Islet precursor cell (in vitro differentiated cells): ENCODE measurements around the gene KLF13.

ENCODE experiments used
- DNase-seq: peaks from one replicate; pipeline ENCODE4 v3.0.0-alpha.2; 2018

KLF13 gene

GRCh38 chr15:31333820-31334219 lies 7.2 kb downstream of the KLF13 start:
- no peak for DNase-seq

DNA sequence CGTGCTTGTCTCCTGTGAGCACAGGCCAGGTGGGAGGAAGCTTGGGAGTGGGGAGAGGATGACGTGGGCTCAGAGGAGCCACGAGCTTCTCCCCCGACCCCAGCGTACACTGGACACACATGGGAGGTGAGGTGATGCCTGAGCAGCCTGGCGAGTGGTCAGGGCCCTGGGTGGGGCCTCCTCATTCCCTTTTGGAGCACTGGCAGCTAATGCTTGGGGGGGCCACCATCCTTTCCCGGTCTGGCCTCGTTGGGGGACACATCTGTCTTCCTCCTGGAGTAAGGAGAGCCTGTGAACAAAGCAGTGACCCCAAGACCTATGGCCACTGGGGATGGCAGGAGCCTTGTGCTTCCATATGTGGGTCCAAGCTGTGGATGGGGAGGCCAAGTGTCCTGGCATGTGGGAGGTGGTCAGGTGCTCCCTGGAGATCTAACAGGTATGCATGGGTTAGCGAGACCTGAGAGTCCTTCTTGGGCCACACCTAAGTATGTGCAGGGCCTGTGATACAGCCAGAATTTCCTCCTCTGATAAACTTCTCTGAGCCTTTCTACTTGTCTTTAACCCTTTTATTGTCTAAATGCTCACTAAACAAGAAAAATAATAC lies 9.5 kb downstream of the KLF13 start:
- DNase-seq: no peak

DNA sequence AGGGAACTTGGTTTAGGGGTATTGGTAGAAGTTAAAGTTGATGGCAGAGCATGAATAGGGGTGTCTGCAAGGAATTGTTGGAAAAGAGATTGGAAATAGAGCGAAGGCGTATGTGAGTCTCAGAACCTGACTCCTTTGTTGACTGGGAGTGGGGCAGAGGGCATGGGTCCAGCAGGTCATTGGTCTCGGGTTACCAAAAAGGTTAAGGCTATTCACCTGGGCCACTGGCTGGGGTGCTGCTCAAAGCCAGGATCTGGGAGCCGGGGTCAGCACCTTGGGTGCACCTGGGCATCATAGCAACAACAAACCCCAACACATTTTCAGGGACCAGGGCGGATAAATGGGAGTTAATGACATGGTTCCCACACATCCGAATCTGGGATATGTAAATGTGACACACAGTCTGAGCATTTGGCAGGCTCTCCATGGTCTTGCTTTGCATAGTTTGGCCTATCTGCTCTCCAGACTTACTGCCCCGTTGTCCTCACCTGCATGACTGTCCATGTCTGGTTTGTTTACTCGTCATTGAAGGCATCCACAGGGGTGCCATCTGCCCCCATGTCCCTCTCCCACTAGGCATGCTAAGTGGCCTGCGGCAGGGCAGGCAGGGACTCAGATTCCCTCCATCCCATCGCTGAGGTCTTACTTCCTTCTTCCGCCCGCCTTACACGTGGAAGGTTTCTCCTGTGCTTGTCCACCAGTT lies 10.1 kb downstream of the KLF13 start:
- no peak for DNase-seq

DNA sequence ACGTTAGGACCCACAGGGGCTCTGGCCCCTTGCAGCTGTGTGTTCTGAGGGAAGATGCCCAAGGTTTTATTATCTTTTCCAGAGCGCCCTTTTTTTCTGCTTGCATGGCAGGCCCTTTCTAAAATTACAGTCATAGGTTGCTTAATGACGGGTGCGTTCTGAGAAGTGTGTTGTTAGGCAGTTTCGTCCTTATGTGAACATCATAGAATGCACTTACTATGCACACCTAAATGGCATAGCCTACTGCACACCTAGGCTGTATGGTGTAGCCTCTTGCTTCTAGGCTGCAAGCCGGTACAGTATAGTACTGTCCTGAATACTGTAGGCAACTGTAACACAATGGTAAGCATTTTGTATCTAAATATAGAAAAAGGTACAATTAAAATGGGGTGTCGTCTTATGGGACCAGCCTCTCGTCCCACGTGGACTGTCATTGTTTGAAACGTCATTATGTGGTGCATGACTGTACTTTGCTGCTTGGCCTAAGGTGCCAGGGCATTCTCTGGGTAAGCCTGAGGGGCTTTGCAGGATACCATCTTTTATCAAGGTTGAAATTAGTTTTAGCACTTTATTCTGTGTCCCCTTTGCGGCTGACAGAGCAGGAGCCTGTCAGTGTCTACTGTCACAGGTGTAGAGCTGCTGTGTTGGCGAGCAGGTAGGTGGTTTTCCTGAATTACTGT lies 10.9 kb downstream of the KLF13 start:
- DNase-seq: no peak

DNA sequence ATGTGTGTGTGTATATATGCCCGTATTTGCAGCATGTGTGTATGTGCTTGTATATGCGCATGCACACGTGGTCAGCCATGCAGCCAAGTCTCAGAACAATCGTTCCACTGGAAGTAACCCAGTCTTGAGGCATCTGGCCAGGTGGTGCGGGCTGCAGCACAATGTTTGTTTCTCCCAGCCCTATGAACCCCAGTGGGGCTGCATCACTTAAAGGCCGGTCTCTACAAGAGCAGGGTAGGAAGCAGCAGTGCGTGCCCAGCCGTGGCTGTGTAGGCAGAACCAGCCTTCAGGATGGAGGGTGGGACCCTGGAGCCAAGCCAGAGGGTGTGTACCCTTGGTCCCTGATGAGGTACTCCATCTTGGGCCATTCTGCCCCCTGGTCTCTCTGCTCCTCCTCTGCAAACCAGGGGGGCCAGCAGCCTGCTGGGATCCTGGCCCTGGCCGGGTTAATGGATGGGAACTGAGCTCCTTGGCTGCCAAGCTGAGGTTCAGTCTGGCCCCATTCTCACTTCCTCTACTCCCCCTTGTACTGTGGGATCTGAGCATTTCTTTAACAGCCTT lies 11.8 kb downstream of the KLF13 start:
- no peak for DNase-seq

DNA sequence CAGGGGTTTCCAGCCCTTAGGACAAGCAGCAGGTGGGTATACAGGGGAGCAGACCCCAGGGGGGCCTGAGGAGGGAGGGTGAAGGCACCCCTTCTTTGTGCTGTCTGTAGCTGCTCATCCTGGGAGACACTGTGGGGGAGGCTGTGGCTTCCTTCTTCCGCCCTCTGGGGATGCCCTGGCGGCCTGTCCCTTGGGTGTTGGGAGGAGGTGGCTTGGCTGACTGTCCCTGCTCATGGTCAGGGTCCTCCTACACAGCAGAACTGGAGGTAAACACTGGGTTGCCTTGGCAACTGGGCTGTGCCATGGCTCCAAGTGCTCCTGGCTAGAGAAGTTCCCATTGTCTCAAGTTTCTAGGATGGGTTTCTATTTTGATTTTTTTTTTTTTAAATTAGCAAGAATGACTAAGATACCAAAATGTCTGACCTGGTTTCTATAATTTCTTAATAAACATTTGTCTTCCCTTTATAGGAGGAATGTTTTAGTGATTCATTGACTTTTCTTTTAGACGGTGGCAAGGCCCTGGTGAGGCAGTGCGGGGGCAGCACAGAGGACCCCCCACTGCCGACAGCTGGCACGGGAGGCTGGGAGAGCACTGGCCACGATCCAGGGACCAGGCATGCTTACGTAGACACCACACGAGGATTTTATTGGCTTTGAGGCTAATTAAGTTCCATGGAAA lies 12.4 kb downstream of the KLF13 start:
- no peak for DNase-seq

DNA sequence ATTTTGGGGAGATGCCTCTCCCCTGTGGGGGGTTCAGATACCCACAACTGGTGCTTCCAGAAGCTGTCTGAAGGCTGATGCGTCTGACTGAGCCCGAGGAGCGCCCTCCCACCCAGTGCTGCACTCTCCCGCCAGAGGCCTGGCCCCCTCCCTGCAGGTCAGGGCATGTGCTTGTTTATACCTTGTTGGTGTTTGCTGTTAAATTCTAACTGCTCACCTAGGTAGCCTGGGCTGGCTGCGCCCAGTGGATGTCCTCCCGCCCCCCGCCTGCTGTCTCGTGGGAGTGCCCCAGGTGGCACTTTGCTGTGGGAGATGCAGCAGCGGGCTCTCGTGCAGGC lies 12.9 kb downstream of the KLF13 start:
- no peak for DNase-seq

DNA sequence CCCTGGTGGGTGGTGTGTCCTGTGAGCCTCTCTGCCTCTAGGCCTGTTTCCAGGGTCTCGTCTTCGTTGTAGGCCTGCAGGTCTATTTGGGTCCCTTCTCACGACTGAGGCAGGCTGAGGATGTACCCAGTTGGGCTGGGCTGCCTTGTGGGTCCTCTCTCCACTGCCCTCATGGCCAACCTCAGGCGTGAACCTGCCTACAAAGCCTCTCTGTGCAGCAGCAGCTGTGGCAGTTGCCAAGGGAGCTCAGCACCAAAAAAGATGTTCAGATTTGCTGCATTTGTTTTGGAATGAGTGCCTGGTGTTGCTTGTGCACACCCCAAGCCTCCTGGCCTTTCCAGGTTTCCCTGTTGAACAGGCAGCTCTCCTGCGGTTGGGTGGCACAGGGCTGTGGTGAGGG lies 13.4 kb downstream of the KLF13 start:
- no peak for DNase-seq

GRCh38 chr15:31340592-31340991 lies 14.0 kb downstream of the KLF13 start:
- no peak for DNase-seq

DNA sequence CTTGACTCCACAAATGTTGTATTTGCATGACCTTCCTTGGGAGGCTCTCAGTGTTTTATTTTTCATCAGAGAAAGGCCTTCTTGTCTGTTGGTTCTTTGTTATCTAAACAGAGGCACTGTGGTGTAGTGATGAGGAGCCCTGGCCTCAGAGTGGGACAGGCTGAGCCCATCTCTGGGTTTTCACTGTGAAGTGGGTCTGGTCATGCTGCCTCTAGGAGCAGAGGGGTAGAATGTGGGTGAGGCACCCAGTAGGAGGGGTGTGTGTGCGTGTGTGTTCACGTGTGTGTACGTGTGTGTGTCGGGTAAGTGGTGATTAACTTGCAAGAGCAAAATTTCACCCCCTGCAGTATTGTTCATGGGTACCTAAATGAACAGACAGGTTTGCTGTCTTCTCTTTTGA lies 14.4 kb downstream of the KLF13 start:
- no peak for DNase-seq

GRCh38 chr15:31341496-31342195 lies 15.0 kb downstream of the KLF13 start:
- no peak for DNase-seq

GRCh38 chr15:31342381-31342780 lies 15.7 kb downstream of the KLF13 start:
- no peak for DNase-seq

- no peak for DNase-seq
These were observed 16.4 kb downstream of the KLF13 start for GRCh38 chr15:31342781-31343626.

GRCh38 chr15:31343831-31344230 lies 17.2 kb downstream of the KLF13 start:
- no peak for DNase-seq

DNA sequence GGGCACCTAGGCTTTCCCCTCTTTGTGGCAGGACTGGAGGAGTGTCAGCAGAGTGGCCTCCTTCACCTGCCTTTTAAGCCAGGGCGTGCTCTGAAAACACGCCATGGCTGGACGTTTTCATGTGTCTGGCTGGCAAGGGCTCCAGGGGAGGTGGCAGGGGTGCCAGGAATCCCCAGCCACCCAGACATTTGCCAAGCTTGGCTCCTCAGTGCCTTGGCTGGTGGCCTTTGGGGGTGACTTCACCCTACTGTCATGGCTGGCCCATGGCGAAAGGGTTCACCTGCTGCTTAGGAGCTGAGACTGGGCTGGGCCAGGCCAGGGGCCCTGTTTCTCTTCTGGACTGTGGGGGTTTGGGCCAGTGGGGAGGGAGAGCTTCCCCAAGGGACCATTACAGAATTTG lies 17.6 kb downstream of the KLF13 start:
- DNase-seq: no peak

DNA sequence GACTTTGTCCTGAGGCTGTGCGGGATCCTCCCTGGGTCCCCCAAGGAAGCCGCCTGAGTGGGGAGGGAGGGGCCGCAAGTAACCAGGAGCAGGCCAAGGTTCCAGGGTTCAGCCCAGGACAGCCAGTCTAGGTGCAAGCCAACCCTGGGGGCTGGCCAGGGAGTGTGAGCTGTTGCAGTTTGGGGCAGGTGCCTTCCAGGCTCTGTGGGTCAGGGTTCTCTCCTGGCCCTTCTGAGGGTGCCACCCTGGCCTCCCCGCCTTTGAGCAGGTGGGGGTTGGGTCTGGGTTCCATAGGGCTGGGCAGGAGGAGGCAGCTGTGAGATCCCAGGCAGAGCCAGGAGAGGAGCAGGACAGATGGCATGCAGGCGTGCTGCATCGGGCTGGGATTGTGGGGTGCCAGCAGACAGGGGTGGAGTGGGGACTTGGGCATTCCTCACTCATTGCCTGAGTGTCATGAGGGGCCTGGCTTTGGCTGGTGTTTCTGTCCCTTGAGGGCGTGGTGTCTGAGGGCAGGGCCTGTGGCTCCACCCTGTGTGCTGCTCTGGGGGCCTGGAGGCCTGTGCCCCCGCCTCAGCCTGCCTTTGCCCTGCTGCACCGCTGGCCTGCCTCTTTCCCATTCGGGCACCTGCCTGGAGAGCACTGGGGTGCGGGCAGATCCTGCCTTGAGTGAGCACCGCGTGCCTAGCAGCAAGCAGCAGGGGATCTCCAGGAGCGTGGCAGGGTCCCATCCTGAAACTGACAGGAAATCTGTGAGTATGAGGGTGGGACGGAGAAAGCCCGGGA lies 18.4 kb downstream of the KLF13 start:
- DNase-seq: no peak

- no peak for DNase-seq
These were observed 19.2 kb downstream of the KLF13 start for GRCh38 chr15:31345606-31346366.

DNA sequence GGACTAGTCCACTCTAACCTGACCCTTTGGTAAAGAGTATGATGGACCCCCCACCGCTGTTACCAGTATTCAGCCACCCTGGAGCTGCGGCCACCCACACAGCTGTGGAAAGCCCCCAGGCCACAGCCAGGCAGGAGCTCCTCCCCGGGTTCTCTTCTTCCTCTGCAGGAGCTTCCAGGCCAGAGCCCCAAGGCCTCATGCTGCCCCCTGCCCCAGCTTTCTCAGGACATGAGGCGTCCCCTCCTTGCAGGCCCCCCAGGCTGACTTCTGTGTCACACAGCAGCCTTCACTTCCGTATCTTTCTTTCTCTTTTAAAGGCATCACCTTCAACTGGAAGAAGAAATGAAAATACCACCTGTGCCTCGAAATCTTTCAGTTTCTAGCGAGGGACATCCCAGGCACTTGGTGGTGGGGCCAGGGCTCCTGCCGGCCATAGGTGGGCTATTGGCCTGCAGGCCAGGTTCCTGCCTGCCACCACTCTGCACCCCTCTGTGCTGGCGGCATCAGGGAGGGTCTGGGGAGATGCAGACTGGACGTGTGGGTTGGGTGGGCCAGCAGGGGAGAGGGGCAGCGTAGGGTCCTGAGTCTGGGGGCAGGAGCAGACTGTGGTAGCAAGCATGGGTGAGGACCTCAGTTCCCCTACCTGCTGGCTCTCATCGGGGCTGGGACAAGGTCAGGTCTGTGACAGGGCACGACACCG lies 19.9 kb downstream of the KLF13 start:
- DNase-seq: no peak

- DNase-seq: no peak
These were observed 20.7 kb downstream of the KLF13 start for GRCh38 chr15:31347067-31347975.
